Ishikawa (cell line): Measurements from ENCODE around the gene CHD2.

Experiments
- EP300 ChIP-seq: IDR thresholded peaks from 2 replicates; pipeline ENCODE4 v1.6.1; 2012; ENCODE audit warnings: borderline replicate concordance
- RAD21 ChIP-seq: IDR thresholded peaks from 2 replicates; pipeline ENCODE4 v1.6.1; 2012; ENCODE audit warnings: low read depth
- REST ChIP-seq: IDR thresholded peaks from 2 replicates; pipeline ENCODE4 v1.6.1; 2012; ENCODE audit warnings: low read depth, mild to moderate bottlenecking
- TAF1 ChIP-seq: IDR thresholded peaks from 2 replicates; pipeline ENCODE4 v1.6.1; 2012; ENCODE audit warnings: low read depth, mild to moderate bottlenecking
- ZBTB7A ChIP-seq: IDR thresholded peaks from 2 replicates; pipeline ENCODE4 v1.6.1; 2012; ENCODE audit warnings: low read depth

GRCh38 chr15:92880796-92881195 is 19.3 kb upstream of the CHD2 start:
- no peak for TF ChIP-seq RAD21
- no peak for TF ChIP-seq REST
- TF ChIP-seq ZBTB7A = no peak
- TF ChIP-seq EP300 = no peak
- no peak for TF ChIP-seq TAF1
